ENCODE results near the gene HSPA5.

- TF ChIP-seq CTCF (IDR thresholded peaks at IDR 0.05) = no peak
- TF ChIP-seq POLR2A (IDR thresholded peaks at IDR 0.05) = no peak
Observed at GRCh38 chr9:125238127-125238914, 2.8 kb downstream of the HSPA5 start.

All from Peyer's patch (tissue), 4 donors.